Cardiac muscle cell (in vitro differentiated cells and primary cell): Measurements from ENCODE around the gene RASSF6. TPM values are rescaled to one million over a fixed set of nuclear protein-coding genes. Genes with fewer than 3 reads are reported as not detected.

Experiments
- DNase-seq, 2 donors: peaks; one replicate each; pipeline versions ENCODE4 v3.0.0 to v3.0.0-alpha.2; 2010 to 2017; ENCODE audit warnings: low read depth in 1 of 2, low spot score in 1 of 2
- H3K27ac ChIP-seq: fragments of 200-600 bp; sonication (generic); 2 replicates; pipeline ENCODE4 v1.5.1; 2016
- H3K27me3 ChIP-seq: fragments of 200-600 bp; sonication (generic); 2 replicates; pipeline ENCODE4 v1.6.0; 2016; ENCODE audit warnings: control low read depth
- H3K36me3 ChIP-seq: fragments of 200-600 bp; sonication (generic); 2 replicates; pipeline ENCODE4 v1.5.1; 2016; ENCODE audit warnings: control low read depth
- H3K4me1 ChIP-seq: fragments of 200-600 bp; sonication (generic); 2 replicates; pipeline ENCODE4 v1.8.1; 2017; ENCODE audit warnings: low read depth, mild to moderate bottlenecking, mixed run types
- H3K4me3 ChIP-seq: fragments of 200-600 bp; sonication (generic); 2 replicates; pipeline ENCODE4 v1.5.1; 2016; ENCODE audit warnings: mild to moderate bottlenecking
- H3K9me3 ChIP-seq: fragments of 200-600 bp; sonication (generic); 2 replicates; pipeline ENCODE4 v1.5.1; 2017; ENCODE audit warnings: low read depth, mild to moderate bottlenecking, control low read depth
- polyA plus RNA-seq: library from polyadenylated mRNA; unstranded; fragments of >200 nt; fragmentation: Nextera tagmentation; extraction: Ambion mirVana; gene quantifications from 2 replicates; pipeline ENCODE4 v1.2.1, GENCODE V29; 2016
- total RNA-seq: library from RNA; depleted of rRNA; stranded (reverse); fragments of >200 nt; gene quantifications from 2 replicates; pipeline ENCODE4 v1.2.3, GENCODE V29; 2016
- TF ChIP-seq, protein P1 (sequence below): IDR thresholded peaks from 2 replicates; pipeline ENCODE4 v1.5.1; 2012; ENCODE audit warnings: low read depth, mild to moderate bottlenecking, low read length

Gene RASSF6
- total and polyA plus RNA-seq, 2 experiments from 2014 or later = not detected

DNA sequence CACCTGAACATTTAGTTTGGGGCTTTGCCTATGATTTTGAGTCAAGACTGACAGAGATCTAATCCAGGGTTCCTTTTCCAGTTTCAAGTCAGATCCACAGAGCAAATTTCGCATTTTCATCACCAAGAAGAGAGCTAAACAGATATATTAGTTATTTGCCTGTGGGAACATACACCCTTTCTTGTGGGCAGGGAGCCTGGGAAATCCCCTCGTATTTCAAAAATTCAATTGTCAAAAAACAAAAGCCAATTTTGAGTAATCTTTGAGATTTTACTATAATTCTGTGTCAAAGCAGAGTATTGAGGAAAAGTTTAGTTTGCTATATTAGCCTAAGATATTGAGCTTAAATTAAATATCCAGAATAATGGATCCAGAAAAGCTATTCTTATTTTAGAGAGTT is 82.1 kb downstream of the RASSF6 start:
- Histone ChIP-seq H3K27ac (no peak overlapping the region), H3K4me3 (no peak overlapping the region), H3K27me3 (no peaks in the 10 kb centered on the region), H3K4me1 (no peaks in the 10 kb centered on the region), H3K36me3 (no peaks in the 10 kb centered on the region), H3K9me3 (no peaks in the 10 kb centered on the region)
- DNase-seq = no peak
- TF ChIP-seq, protein P1, sequence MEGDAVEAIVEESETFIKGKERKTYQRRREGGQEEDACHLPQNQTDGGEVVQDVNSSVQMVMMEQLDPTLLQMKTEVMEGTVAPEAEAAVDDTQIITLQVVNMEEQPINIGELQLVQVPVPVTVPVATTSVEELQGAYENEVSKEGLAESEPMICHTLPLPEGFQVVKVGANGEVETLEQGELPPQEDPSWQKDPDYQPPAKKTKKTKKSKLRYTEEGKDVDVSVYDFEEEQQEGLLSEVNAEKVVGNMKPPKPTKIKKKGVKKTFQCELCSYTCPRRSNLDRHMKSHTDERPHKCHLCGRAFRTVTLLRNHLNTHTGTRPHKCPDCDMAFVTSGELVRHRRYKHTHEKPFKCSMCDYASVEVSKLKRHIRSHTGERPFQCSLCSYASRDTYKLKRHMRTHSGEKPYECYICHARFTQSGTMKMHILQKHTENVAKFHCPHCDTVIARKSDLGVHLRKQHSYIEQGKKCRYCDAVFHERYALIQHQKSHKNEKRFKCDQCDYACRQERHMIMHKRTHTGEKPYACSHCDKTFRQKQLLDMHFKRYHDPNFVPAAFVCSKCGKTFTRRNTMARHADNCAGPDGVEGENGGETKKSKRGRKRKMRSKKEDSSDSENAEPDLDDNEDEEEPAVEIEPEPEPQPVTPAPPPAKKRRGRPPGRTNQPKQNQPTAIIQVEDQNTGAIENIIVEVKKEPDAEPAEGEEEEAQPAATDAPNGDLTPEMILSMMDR = no peak

DNA sequence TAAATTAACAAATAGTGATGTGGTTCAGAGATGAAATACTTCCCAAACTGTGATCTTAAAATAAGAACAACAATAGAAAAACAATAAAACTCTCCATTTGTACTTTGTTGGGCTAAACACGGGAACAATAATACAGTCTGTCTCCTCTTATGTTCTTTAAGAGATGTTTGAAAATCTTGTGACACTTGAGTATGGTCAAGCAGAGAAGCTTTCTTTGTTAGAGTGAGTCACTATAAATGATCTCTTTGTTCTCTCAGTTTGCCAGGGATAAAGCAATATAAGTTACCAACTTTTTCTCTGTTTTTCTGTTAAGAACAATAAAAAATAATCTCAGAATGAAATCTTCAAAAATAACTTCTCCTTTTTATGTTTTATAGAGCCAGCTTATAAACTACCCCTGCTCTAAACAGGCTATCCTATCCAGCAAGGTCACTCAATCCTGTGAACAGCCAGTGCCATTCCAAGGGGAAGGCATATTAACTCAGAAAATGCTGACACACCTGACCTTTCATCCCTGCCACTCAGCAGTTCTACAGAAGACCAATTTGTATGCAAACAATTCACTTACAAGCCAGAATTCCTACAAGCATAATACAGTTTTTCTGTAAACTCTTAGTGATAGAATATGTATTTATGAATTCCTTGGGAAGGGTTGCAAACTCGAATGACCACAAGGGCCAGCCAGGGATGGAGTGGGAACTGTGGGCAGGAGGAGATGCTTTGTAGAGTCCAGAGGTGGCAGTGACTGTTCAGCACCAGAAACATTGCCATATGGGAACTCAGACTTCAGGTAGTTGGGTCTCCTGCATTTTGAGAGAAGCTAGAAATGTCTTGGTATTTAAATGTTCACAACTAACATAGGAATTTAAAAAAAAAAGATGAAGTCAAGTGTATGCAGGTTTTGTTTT is 86.5 kb downstream of the RASSF6 start:
- DNase-seq = no peak
- no peaks in the 10 kb centered on the region for H3K27me3 ChIP-seq
- TF ChIP-seq, protein P1 = no peak
- no peak overlapping the region for H3K27ac ChIP-seq
- H3K9me3 ChIP-seq = no peaks in the 10 kb centered on the region
- no peaks in the 10 kb centered on the region for H3K36me3 ChIP-seq
- H3K4me3 ChIP-seq = no peak overlapping the region
- no peaks in the 10 kb centered on the region for H3K4me1 ChIP-seq

DNA sequence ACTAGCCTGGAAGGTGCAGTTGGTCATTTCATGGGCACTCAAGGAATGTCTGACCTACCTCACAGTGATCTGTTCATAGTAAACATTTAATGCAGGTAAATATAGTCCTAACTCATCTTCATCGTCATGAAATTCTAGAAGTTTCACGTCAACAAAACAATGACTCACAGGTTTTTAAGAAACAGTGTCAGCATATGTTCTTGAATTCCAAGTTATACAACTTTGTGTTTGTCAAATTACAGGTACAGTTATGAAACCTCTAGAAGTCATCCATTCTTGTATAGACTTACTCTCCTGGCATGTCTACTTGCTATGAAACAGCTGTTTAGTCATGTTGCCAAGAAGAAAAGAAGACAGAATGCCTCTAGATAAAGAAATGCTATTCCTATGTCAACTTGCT is 92.1 kb downstream of the RASSF6 start:
- TF ChIP-seq, protein P1 = no peak
- Histone ChIP-seq H3K27ac (no peak overlapping the region), H3K4me3 (no peak overlapping the region), H3K9me3 (no peaks in the 10 kb centered on the region), H3K4me1 (no peaks in the 10 kb centered on the region), H3K27me3 (no peaks in the 10 kb centered on the region), H3K36me3 (no peaks in the 10 kb centered on the region)
- DNase-seq = peak in 1 of 2 donors; percentile 22

DNA sequence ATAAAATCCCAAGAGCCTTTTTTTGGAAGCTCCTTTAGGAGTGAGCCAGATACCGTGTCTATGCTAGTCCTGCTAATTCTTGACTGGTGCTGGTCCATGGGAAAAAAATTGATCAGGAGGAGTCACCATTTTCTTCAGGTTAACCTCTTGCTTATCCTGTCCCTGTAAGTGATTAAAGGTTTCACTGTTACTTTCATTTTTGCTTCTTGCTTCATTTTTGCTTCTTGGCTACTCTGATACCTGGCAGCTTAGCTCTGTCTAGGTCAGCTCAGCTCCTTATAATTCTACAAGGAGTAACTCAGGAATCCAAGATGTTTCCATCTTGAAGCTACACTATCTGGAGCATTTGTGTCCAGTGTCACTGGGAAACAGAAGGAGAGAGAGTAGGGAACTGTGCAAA is 93.0 kb downstream of the RASSF6 start:
- no peak for DNase-seq
- TF ChIP-seq, protein P1 = no peak
- no peaks in the 10 kb centered on the region for H3K36me3 ChIP-seq
- no peaks in the 10 kb centered on the region for H3K27me3 ChIP-seq
- H3K4me3 ChIP-seq = no peak overlapping the region
- no peaks in the 10 kb centered on the region for H3K4me1 ChIP-seq
- no peak overlapping the region for H3K27ac ChIP-seq
- no peaks in the 10 kb centered on the region for H3K9me3 ChIP-seq

GRCh38 chr4:73525611-73526010 is 94.6 kb downstream of the RASSF6 start:
- H3K27ac ChIP-seq = no peak overlapping the region
- H3K27me3 ChIP-seq = no peaks in the 10 kb centered on the region
- H3K36me3 ChIP-seq = no peaks in the 10 kb centered on the region
- DNase-seq = no peak
- no peaks in the 10 kb centered on the region for H3K4me1 ChIP-seq
- H3K4me3 ChIP-seq = no peak overlapping the region
- no peaks in the 10 kb centered on the region for H3K9me3 ChIP-seq
- TF ChIP-seq, protein P1 = no peak
